ENCODE measurements around the gene SLC6A5.
"Not testable (repeated sequence)": the region's sequence is repeated elsewhere in the genome, so short reads cannot be mapped to it uniquely, and the experiment has no call there.

SLC6A5 gene

GRCh38 chr11:20599221-20600019 lies at the start of gene SLC6A5:
Gene SLC6A5, plus strand, starts transcription at chr11:20599608. Its CDS starts 65 bp downstream, at chr11:20599673.
- peak; percentile 42 for DNase-seq (ENCODE audit: low spot score)

- no peak for DNase-seq (ENCODE audit: low spot score)
Observed at GRCh38 chr11:20551096-20551495, 48.3 kb upstream of the SLC6A5 start.

DNA sequence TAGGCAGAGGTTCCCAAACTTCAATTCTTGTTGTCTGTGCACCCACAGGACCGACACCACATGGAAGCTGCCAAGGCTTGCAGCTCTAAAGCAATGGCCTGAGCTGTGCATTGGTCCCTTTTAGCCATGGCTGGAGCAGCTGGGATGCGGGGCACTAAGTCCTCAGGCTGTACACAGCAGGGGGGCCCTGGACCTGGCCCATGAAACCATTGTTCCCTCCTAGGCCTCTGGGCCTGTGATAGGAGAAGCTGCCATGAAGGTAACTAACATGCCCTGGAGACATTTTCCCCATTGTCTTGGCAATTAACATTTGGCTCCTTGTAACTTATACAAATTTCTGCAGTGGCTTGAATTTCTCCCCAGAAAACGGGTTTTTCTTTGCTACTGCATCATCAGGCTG lies 43.6 kb upstream of the SLC6A5 start:
- DNase-seq (ENCODE audit: low spot score), result no peak

GRCh38 chr11:20556396-20556795 lies 43.0 kb upstream of the SLC6A5 start:
- not testable (repeated sequence) for DNase-seq (ENCODE audit: low spot score)

DNA sequence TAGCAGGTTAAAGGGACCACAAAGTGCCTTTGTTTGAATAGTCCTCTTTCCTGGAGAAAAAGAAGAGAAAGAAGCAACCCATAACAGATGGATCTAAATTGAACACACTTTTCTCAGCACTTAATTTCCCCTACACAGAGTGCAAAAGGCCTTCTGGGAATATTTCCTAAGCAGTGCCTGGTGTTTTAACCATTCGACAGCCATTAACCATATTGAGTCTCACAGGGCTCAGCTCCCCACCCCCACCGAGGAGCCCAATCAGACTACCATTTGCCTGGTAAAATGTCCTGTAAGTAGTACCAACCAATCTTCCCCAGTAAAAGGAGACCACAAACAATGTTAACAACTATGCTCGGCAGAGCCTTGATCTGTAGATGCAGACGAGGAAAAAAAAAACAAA lies 40.7 kb upstream of the SLC6A5 start:
- no peak for DNase-seq (ENCODE audit: low spot score)

DNA sequence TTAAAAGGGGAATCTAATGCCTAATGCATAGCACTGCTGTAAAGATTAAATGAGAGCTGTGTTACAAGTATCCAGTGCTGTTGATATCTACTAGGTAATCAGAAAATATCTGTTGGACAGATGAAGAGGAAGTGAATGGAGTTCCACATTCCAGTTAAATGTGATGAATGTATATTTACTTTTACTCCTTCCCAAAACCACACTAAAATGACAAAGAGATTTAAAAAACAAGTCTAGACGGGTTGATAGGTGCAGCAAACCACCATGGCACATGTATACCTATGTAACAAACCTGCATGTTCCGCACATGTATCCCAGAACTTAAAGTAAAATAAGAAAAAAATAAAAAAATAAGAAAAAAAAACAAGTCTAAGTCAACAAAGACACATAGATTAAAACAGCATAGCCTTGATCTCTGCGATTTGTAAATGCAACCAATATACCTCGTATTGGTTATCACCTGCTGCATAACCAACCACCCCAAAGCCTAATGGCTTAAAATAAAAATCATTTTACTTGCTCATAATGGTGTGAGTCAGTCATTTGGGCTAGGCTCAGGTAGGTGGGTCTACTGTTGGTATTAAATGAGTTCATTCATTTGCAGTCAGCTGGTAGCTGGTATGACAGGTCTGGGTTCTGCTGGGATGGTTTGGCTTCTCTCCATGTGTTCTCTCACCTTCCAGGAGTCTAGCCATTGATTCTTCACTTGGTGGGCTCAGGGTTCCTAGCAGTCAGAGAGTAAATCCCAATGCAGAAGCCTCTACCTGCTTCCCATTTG lies 39.7 kb upstream of the SLC6A5 start:
- no peak for DNase-seq (ENCODE audit: low spot score)

GRCh38 chr11:20561915-20562314 lies 37.5 kb upstream of the SLC6A5 start:
- no peak for DNase-seq (ENCODE audit: low spot score)

DNA sequence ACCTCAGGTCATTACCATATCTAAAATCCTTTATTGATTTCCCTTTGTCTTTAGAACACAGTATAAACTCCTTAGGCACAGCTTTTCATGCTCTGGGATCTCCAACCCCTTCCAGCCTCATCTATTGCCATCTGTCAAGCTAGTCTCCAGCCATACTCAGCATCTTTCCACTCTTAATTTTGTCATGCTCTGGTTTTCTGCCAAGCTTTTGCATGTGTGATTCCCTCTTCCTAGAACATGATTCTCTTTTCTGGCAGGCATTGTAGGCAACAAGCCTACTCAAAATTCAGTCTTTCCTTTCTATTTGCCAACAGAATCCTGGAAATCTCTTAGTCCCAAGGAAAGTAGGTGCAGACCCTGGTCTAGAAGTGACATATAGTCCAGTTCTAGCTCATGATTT lies 35.5 kb upstream of the SLC6A5 start:
- no peak for DNase-seq (ENCODE audit: low spot score)

DNA sequence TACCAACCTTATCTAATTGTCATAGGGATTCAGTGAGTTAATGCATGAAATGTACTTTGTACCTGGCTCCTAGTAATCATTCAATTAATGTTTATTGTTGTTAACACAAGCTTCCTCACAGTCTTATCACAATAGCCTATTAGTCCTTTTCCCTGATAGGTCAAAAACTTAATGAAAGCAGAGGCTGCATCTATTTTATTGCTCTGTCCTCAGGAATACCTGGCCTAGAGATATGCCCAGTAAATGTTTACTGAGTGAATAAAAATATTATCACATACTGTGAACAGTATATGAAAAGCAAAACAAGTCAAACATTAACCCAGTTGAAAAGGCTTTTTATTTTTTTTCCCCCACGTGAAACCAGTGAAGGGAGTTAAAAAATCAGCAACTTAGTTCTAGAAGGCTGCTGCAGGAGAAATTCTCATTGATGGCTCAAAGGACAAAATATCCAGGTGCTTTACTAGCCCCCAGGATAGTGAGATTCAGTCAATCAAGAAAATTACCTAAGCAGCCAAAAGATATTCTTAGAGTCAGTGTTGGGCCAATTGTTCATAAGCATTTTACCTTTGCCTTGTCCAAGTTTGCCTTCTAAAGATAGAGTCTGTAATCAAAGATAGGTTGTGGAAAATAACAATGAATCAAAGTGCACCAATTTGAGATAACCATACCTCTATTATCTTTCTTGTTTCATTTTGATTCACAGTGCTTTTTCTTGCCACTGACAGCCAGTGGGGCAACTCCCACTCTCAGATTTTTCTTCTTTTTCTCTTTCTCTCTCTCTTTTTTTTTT lies 34.4 kb upstream of the SLC6A5 start:
- DNase-seq (ENCODE audit: low spot score), result no peak

GRCh38 chr11:20566115-20566514 lies 33.3 kb upstream of the SLC6A5 start:
- not testable (repeated sequence) for DNase-seq (ENCODE audit: low spot score)

DNA sequence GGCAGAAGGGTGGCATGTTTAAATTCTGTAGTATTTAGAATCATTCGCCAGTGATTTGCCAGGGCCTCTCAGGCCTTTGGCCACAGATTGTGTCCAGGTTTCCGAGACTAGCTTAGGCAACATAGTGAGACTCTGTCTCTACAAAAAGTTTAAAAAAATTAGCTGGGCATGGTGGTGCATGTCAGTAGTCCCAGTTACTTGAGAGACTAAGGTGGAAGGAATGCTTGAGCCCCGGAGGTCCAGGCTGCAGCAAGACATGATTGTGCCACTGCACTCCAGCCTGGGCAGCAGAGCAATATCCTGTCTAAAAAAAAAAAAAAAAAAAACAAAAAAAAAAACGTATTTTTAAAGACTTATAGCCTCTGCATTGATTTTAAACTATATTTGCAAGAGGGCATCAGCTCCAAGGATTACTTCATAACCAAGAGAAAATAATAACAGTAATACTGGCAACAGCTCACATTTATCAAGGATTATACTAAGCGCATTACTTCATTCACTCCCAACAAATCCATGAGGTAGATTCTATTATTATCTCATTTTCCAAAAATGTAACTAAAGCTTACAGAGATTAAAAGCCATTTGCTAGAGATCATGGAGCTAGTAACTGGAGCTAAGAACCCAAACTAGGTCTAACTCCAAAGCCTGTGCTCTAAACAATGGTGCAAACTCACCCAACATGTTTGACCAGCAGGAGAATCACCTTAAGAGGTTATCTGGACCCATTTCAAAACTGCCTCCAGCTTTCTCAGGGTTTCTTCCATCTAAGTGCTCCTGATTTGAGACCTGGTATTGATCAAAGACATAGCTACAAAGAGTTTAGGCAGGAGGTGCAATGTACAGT lies 32.6 kb upstream of the SLC6A5 start:
- no peak for DNase-seq (ENCODE audit: low spot score)

DNA sequence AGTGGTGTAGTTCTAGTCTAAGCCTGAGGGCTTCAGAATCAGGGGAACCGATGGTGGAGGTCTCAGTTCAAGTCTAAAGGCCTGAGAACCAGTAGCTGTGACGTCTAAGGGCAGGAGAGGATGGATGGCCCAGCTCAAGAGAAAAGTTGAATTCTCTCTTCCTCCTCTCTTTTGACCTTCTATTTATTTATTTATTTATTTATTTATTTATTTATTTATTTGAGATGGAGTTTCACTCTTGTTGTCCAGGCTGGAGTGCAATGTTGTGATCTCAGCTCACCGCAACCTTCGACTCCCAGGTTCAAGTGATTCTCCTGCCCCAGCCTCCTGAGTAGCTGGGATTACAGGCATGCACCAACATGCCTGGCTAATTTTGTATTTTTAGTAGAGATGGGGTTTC lies 19.7 kb upstream of the SLC6A5 start:
- DNase-seq (ENCODE audit: low spot score), result not testable (repeated sequence)

DNA sequence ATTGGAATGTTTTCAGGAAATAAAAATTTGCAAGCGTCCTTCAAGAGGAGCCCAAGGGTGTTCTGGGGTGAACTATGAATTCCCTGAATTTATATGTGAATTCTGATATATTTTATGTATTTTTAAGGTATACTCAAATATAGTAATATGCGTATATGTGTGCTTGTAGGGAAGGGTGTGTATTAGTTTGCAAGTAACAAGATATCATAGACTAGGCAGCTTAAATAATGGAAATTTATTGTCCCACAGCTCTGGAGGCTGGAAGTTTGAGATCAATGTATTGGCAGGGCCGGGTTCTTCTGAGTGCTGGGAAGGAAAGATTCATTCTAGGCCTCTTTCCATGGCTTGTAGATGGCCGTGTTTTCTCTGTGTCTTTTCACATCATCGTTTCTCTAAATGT lies 16.2 kb upstream of the SLC6A5 start:
- DNase-seq (ENCODE audit: low spot score), result no peak

DNA sequence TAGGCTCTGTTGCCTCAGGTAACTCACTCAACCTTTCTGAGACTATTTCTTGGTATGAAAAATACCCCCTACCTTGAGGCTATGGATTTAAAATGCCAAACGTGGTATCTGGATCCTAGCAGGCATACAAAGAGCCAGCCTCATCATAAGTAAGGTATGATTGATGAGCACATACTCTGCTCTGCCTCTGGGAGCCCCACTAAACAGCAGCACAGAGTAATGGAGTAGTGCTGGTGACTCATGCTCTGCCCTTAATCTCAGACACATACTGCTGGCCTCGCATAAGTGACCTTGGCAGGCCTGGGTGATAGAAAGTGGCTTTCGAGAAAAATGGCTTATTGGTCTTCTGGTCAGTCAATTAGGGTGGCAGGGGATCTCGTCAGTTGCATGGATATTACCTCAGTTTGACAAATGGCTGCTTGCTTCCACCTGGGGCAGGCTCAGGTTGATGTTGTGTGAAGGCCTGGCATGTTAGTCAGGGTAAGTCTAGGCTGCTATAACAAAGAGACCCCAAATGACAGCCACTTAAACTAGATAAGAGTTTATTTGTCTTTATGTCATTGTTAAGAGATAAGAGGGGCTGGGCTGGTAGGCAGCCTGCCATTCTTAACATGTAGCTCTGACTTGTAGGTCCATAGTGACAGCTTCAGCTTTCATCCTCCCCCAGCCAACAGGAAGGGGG lies 15.2 kb upstream of the SLC6A5 start:
- no peak for DNase-seq (ENCODE audit: low spot score)

DNA sequence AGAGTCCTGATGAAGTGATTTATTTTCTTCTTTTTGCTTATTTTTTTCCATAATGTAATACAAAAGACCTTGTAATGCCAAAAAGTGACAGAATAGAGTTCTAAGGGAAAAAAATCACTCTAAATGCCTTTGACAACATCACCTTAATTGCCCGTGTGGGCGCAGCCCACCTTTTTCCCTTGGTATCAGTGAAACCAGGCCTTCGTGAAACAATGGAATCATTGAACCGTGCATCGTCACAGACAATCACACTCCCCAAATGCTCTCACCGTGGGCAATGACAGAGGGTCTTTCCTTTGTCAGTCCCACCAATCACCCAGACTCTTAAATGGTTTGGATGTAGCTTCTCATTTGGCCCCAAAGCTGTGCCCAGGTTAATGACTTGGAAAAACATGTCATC lies 9.6 kb upstream of the SLC6A5 start:
- no peak for DNase-seq (ENCODE audit: low spot score)

DNA sequence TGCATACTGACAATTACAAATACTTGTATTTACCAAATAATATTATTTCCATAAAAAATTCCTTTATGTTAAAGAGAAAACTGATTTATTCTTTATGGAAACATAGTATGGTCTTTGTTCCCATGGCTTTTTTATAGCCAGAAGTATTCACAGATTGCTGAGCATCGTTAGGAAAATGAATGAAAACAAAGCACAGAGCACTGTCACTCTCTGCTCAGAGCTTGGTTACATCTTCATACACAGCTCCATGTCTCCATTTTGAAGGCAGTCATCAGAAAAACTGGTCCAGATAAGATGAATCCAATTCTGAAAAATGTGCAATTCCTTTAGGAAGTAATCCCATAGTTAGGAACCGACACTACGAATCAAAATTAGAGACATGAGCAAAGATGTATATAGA lies 9.0 kb upstream of the SLC6A5 start:
- no peak for DNase-seq (ENCODE audit: low spot score)

GRCh38 chr11:20592741-20593140 lies 6.7 kb upstream of the SLC6A5 start:
- DNase-seq (ENCODE audit: low spot score), result no peak

DNA sequence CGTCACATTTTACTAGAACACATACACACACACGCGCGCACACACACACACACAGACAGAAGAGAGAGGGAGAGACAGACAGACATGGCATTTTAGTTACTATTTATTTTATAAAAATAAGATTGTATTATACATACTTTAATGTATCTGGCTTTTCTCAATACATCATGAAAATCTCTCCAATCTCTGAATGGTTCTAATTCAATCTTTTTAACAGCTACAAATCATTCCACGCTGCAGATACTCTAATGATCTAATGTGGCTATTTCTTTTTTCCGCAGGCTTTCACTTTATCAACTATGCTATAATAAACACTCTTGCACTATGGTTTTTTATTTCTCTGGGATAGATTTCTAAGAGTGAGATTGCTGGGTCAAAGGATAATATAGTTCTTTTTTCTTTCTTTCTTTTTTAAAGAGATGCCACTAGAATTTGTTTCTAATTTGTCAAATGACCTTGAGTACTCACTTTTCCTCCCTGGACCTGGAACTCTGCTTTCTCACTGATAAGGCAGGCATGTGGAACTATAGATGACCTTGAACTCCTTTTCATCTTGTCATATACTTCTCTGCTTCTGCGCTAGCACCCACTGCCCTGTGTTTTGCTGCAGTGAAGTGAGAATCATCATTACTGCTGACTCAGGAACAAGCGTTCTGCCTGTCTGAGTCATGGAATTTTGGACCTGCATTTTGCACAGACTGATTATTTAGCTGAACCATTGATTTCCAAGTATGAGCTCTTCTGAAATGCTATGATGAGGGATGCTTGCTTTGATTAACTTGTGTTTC lies 4.9 kb upstream of the SLC6A5 start:
- DNase-seq (ENCODE audit: low spot score), result no peak

GRCh38 chr11:20595101-20595500 lies 4.3 kb upstream of the SLC6A5 start:
- no peak for DNase-seq (ENCODE audit: low spot score)
